H9 (cell line): ENCODE measurements around the gene ZNF99. TPM values are rescaled to one million over a fixed set of nuclear protein-coding genes. Genes with fewer than 3 reads are reported as not detected.

Source experiments
- DNase-seq: peaks from one replicate; pipeline ENCODE4 v3.0.0-alpha.2; 2017
- H2AFZ ChIP-seq: one replicate; pipeline ENCODE4 v1.6.1; 2013; ENCODE audit warnings: mild to moderate bottlenecking, low read length, control low read depth, moderate library complexity
- H2AK5ac ChIP-seq: 2 replicates; pipeline ENCODE4 v1.6.1; 2013; ENCODE audit warnings: low read length, control low read depth, mixed read lengths; ENCODE audit not compliant: insufficient read length
- H2BK120ac ChIP-seq: one replicate; pipeline ENCODE4 v1.6.1; 2013; ENCODE audit warnings: low read depth, mild to moderate bottlenecking, low read length, control low read depth, inconsistent platforms; ENCODE audit not compliant: poor library complexity, severe bottlenecking
- H2BK12ac ChIP-seq: 2 replicates; pipeline ENCODE4 v1.6.1; 2013; ENCODE audit warnings: low read length, control low read depth, mixed read lengths, low read depth; ENCODE audit not compliant: insufficient read length
- H2BK15ac ChIP-seq: 2 replicates; pipeline ENCODE4 v1.6.1; 2013; ENCODE audit warnings: low read depth, low read length, control low read depth
- H2BK20ac ChIP-seq: one replicate; pipeline ENCODE4 v1.6.1; 2013; ENCODE audit warnings: low read depth, mild to moderate bottlenecking, low read length, control low read depth, inconsistent platforms; ENCODE audit not compliant: poor library complexity, severe bottlenecking
- H2BK5ac ChIP-seq: 2 replicates; pipeline ENCODE4 v1.6.1; 2013; ENCODE audit warnings: low read length, control low read depth, mixed read lengths; ENCODE audit not compliant: insufficient read length
- H3K14ac ChIP-seq: 2 replicates; pipeline ENCODE4 v1.6.1; 2013; ENCODE audit warnings: low read length, control low read depth; ENCODE audit not compliant: insufficient read depth
- H3K18ac ChIP-seq: 2 replicates; pipeline ENCODE4 v1.6.1; 2013; ENCODE audit warnings: low read depth, mild to moderate bottlenecking, mixed read lengths, low read length, control low read depth; ENCODE audit not compliant: insufficient read length
- H3K23ac ChIP-seq: 2 replicates; pipeline ENCODE4 v1.6.1; 2013; ENCODE audit warnings: low read length, control low read depth, mixed read lengths, low read depth; ENCODE audit not compliant: insufficient read length
- H3K23me2 ChIP-seq: 2 replicates; pipeline ENCODE4 v1.6.1; 2013; ENCODE audit warnings: low read depth, mild to moderate bottlenecking, mixed read lengths, low read length, control low read depth; ENCODE audit not compliant: insufficient read length, poor library complexity, severe bottlenecking
- H3K27ac ChIP-seq: 2 replicates; pipeline ENCODE4 v1.5.1; 2013; ENCODE audit warnings: low read length, control low read depth, mixed read lengths, low read depth; ENCODE audit not compliant: insufficient read length
- H3K27me3 ChIP-seq: 2 replicates; pipeline ENCODE4 v1.6.1; 2013; ENCODE audit warnings: low read length, control low read depth, inconsistent platforms; ENCODE audit not compliant: insufficient read depth
- H3K4ac ChIP-seq: 2 replicates; pipeline ENCODE4 v1.6.1; 2013; ENCODE audit warnings: low read depth, mild to moderate bottlenecking, control low read depth, inconsistent platforms, low read length, moderate library complexity
- H3K4me1 ChIP-seq: 2 replicates; pipeline ENCODE4 v1.6.1; 2013; ENCODE audit warnings: low read length, control low read depth, inconsistent platforms; ENCODE audit not compliant: insufficient read depth
- H3K4me2 ChIP-seq: 2 replicates; pipeline ENCODE4 v1.6.1; 2013; ENCODE audit warnings: low read length, control low read depth, mixed read lengths; ENCODE audit not compliant: insufficient read length, insufficient read depth
- H3K56ac ChIP-seq: 2 replicates; pipeline ENCODE4 v1.6.1; 2013; ENCODE audit warnings: low read depth, mild to moderate bottlenecking, mixed read lengths, low read length, control low read depth; ENCODE audit not compliant: insufficient read length
- H3K79me1 ChIP-seq: 2 replicates; pipeline ENCODE4 v1.6.1; 2013; ENCODE audit warnings: low read depth, mild to moderate bottlenecking, moderate library complexity, low read length, control low read depth, inconsistent platforms; ENCODE audit not compliant: insufficient read depth, poor library complexity, severe bottlenecking
- H3K79me2 ChIP-seq: 2 replicates; pipeline ENCODE4 v1.6.1; 2013; ENCODE audit warnings: low read length, control low read depth, inconsistent platforms; ENCODE audit not compliant: insufficient read depth
- H3K9ac ChIP-seq: 2 replicates; pipeline ENCODE4 v1.6.1; 2013; ENCODE audit warnings: low read length, control low read depth, mixed read lengths; ENCODE audit not compliant: insufficient read length; ENCODE audit errors: extremely low read depth
- H3K9me3 ChIP-seq: one replicate; pipeline ENCODE4 v1.6.1; 2013; ENCODE audit warnings: low read depth, low read length, inconsistent platforms; ENCODE audit not compliant: control insufficient read depth
- H3T11ph ChIP-seq: one replicate; pipeline ENCODE4 v1.6.1; 2013; ENCODE audit warnings: mild to moderate bottlenecking, low read length, control low read depth, inconsistent platforms
- H4K20me1 ChIP-seq: one replicate; pipeline ENCODE4 v1.6.1; 2013; ENCODE audit not compliant: control insufficient read depth, insufficient read length, insufficient read depth
- H4K5ac ChIP-seq: 2 replicates; pipeline ENCODE4 v1.6.1; 2013; ENCODE audit warnings: low read depth, mild to moderate bottlenecking, mixed read lengths, low read length, control low read depth; ENCODE audit not compliant: insufficient read length
- H4K8ac ChIP-seq: replicated peaks from 2 replicates; pipeline ENCODE4 v1.6.1; 2013; ENCODE audit warnings: low read length, control low read depth, mixed read lengths, low read depth; ENCODE audit not compliant: insufficient read length
- H4K91ac ChIP-seq: 2 replicates; pipeline ENCODE4 v1.6.1; 2013; ENCODE audit warnings: low read depth, mild to moderate bottlenecking, moderate library complexity, mixed read lengths, low read length, control low read depth; ENCODE audit not compliant: insufficient read length
- H3K27ac Mint-ChIP-seq, 3 experiments: 2 replicates in 2 of 3; 3 replicates in 1 of 3; pipeline ENCODE4 v1.8.0; 2020 to 2021; ENCODE audit warnings: mixed read lengths in 3 of 3, mild to moderate bottlenecking in 1 of 3, moderate library complexity in 1 of 3
- H3K27me3 Mint-ChIP-seq: 2 replicates; pipeline ENCODE4 v1.8.0; 2021; ENCODE audit warnings: low read depth, mild to moderate bottlenecking, moderate library complexity, mixed read lengths
- H3K36me3 Mint-ChIP-seq, 3 experiments: 2 replicates in 2 of 3; 3 replicates in 1 of 3; pipeline ENCODE4 v1.8.0; 2020 to 2021; ENCODE audit warnings: low read depth in 3 of 3, mixed read lengths in 3 of 3; ENCODE audit not compliant: insufficient read depth in 1 of 3
- H3K4me1 Mint-ChIP-seq, 2 experiments: 2 replicates each; pipeline ENCODE4 v1.8.0; 2020; ENCODE audit warnings: mixed read lengths in 2 of 2
- H3K4me3 Mint-ChIP-seq, 2 experiments: 2 replicates in 1 of 2; 3 replicates in 1 of 2; pipeline ENCODE4 v1.8.0; 2020 to 2021; ENCODE audit warnings: mild to moderate bottlenecking in 2 of 2, mixed read lengths in 2 of 2, moderate library complexity in 1 of 2
- H3K9me3 Mint-ChIP-seq, 2 experiments: 2 replicates in 1 of 2; 3 replicates in 1 of 2; pipeline ENCODE4 v1.8.0; 2020; ENCODE audit warnings: mild to moderate bottlenecking in 2 of 2, mixed read lengths in 2 of 2, moderate library complexity in 1 of 2
- CTCF ChIP-seq: fragments of 200-600 bp; sonication (generic); conservative IDR thresholded peaks from 3 replicates; pipeline ENCODE4 v1.8.0; 2021; ENCODE audit warnings: antibody characterized with exemption, mild to moderate bottlenecking
- WGBS: extraction: QIAGEN DNeasy Blood & Tissue Kit; methylation state at CpG from one replicate; pipeline ENCODE4 v1.1.7; 2013; ENCODE audit warnings: missing lambda C conversion rate, low lambda C conversion rate, mixed read lengths; ENCODE audit not compliant: insufficient read length; ENCODE audit errors: extremely low coverage; 5-methylcytosine and 5-hydroxymethylcytosine counted together
- total RNA-seq: library from RNA; stranded (reverse); gene quantifications from 2 replicates; pipeline ENCODE4 v1.2.1, GENCODE V29; 2021

The ZNF99 gene
- total RNA-seq, 1 experiment from 2014 or later = not detected

- Histone ChIP-seq H3K27ac (no peak overlapping the region), H2BK5ac (no peak overlapping the region), H4K20me1 (no peaks in the 10 kb centered on the region), H3K4me1 (no peaks in the 10 kb centered on the region), H2AFZ (no peak overlapping the region), H3K23ac (no peak overlapping the region), H3K14ac (no peak overlapping the region), H3K18ac (no peak overlapping the region), H4K8ac (no peak overlapping the region), H3T11ph (no peak overlapping the region), H4K5ac (no peak overlapping the region), H3K27me3 (no peaks in the 10 kb centered on the region), H3K79me2 (no peaks in the 10 kb centered on the region), H2BK20ac (no peak overlapping the region), H3K4me2 (no peak overlapping the region), H2BK120ac (no peak overlapping the region), H2AK5ac (no peak overlapping the region), H2BK12ac (no peak overlapping the region), H3K9me3 (peaks cover 65% of the 10 kb centered on the region), H3K56ac (no peak overlapping the region), H2BK15ac (no peak overlapping the region), H3K4ac (no peak overlapping the region), H3K23me2 (no peaks in the 10 kb centered on the region), H3K79me1 (no peaks in the 10 kb centered on the region), H4K91ac (no peak overlapping the region), H3K9ac (no peak overlapping the region)
- H3K27me3 Mint-ChIP-seq = peaks cover 3% of the 10 kb centered on the region
- H3K9me3 Mint-ChIP-seq = peaks cover 78 to 86% of the 10 kb centered on the region in 2 experiments
- DNase-seq = no peak
- H3K4me1 Mint-ChIP-seq = no peaks in the 10 kb centered on the region
- no peak overlapping the region for H3K27ac Mint-ChIP-seq
- H3K4me3 Mint-ChIP-seq = no peak overlapping the region
- peaks cover 0 to 27% (median 12%) of the 10 kb centered on the region in 3 experiments; a peak in 6 of 7 replicates for H3K36me3 Mint-ChIP-seq
- WGBS = no CpG with 5 or more reads among the region's 11 CpGs
- no peak for TF ChIP-seq CTCF
Observed at GRCh38 chr19:22806418-22806817, 22.5 kb upstream of the ZNF99 start.
